HepG2 (cell line): ENCODE results near the gene NDUFS7. TPM values are rescaled to one million over a fixed set of nuclear protein-coding genes. Genes with fewer than 3 reads are reported as not detected.
A peak's percentile ranks its signal among the peaks of the same experiment; 100 is the strongest.

ENCODE experiments used
- DZIP1 ChIP-seq: sonication (generic); formaldehyde crosslinking; IDR thresholded peaks from 2 replicates; pipeline ENCODE4 v1.5.0; 2020; ENCODE audit warnings: mild to moderate bottlenecking, missing genetic modification reagents
- FUBP1 ChIP-seq: sonication (generic); formaldehyde crosslinking; IDR thresholded peaks from 2 replicates; pipeline ENCODE4 v1.5.1; 2020; ENCODE audit warnings: missing genetic modification reagents, mild to moderate bottlenecking, borderline replicate concordance
- GATAD2A ChIP-seq: IDR thresholded peaks from 2 replicates; pipeline ENCODE4 v1.6.1; 2016
- HHEX ChIP-seq: IDR thresholded peaks from 2 replicates; pipeline ENCODE4 v1.6.1; 2016; ENCODE audit warnings: control low read depth
- HNF1B ChIP-seq: sonication (generic); formaldehyde crosslinking; IDR thresholded peaks from 2 replicates; pipeline ENCODE4 v1.5.1; 2020; ENCODE audit warnings: mild to moderate bottlenecking, moderate library complexity, missing genetic modification reagents
- KLF16 ChIP-seq, 2 experiments: sonication (generic) in 1 of 2; formaldehyde crosslinking in 1 of 2; IDR thresholded peaks; 2 replicates each; pipeline versions ENCODE4 v1.6.1 to v1.8.0; 2016 to 2023; ENCODE audit warnings: missing genetic modification reagents in 2 of 2, missing compliant biosample characterization in 1 of 2
- NFATC3 ChIP-seq: sonication (generic); formaldehyde crosslinking; IDR thresholded peaks from 2 replicates; pipeline ENCODE4 v1.5.1; 2020; ENCODE audit warnings: mild to moderate bottlenecking, missing genetic modification reagents
- PAXIP1 ChIP-seq: sonication (generic); formaldehyde crosslinking; conservative IDR thresholded peaks from 2 replicates; pipeline ENCODE4 v1.4.0; 2020; ENCODE audit warnings: mild to moderate bottlenecking, missing genetic modification reagents, moderate library complexity
- TARDBP ChIP-seq: sonication (generic); formaldehyde crosslinking; IDR thresholded peaks from 2 replicates; pipeline ENCODE4 v1.8.0; 2022; ENCODE audit warnings: mild to moderate bottlenecking, missing genetic modification reagents
- TBL1XR1 ChIP-seq: fragments of 150-350 bp; IDR thresholded peaks from 2 replicates; pipeline ENCODE4 v1.6.1; 2014; ENCODE audit warnings: borderline replicate concordance, low read length; ENCODE audit not compliant: partially characterized antibody
- YEATS4 ChIP-seq: sonication (generic); formaldehyde crosslinking; IDR thresholded peaks from 2 replicates; pipeline ENCODE4 v1.4.0; 2020; ENCODE audit warnings: missing genetic modification reagents, borderline replicate concordance
- ZNF333 ChIP-seq: sonication (generic); formaldehyde crosslinking; IDR thresholded peaks from 2 replicates; pipeline ENCODE4 v1.4.0; 2020; ENCODE audit warnings: mild to moderate bottlenecking, missing genetic modification reagents, borderline replicate concordance
- ZNF33B ChIP-seq: sonication (generic); formaldehyde crosslinking; IDR thresholded peaks from 2 replicates; pipeline ENCODE4 v1.5.1; 2020; ENCODE audit warnings: mild to moderate bottlenecking, missing genetic modification reagents
- ZNF552 ChIP-seq: sonication (generic); formaldehyde crosslinking; IDR thresholded peaks from 2 replicates; pipeline ENCODE4 v1.9.0; 2022; ENCODE audit warnings: missing genetic modification reagents, mild to moderate bottlenecking, borderline replicate concordance
- ZNF558 ChIP-seq: sonication (generic); formaldehyde crosslinking; IDR thresholded peaks from 2 replicates; pipeline ENCODE4 v1.9.0; 2022; ENCODE audit warnings: mild to moderate bottlenecking, missing genetic modification reagents, borderline replicate concordance
- polyA plus RNA-seq, 8 experiments: library from polyadenylated mRNA; depleted of rRNA in 3 of 8; stranded (reverse) in 7 of 8; unstranded in 1 of 8; fragments of >200 nt; fragmentation: Illumina TruSeq in 4 of 8; extraction: Trizol in 4 of 8; gene quantifications; 2 replicates each; pipeline versions ENCODE4 v1.2.1 to v1.2.3, GENCODE V29; 2011 to 2016; ENCODE audit warnings: low read depth in 4 of 8, missing spikeins in 1 of 8, mixed read lengths in 1 of 8; ENCODE audit not compliant: insufficient read depth in 1 of 8
- total RNA-seq, 5 experiments: library from RNA; depleted of rRNA; stranded (reverse); fragments of >200 nt; fragmentation: Illumina TruSeq; extraction: Trizol; gene quantifications; 2 replicates each; pipeline ENCODE4 v1.2.3, GENCODE V29; 2016; ENCODE audit warnings: low read depth in 1 of 5

NDUFS7 gene
- total and polyA plus RNA-seq, 2 of the 13 experiments (the other 11 are each of a cell fraction or from before 2014, with no cell fraction given): 34.3 to 66.9 TPM

GRCh38 chr19:1383312-1384084, at the start of gene NDUFS7 (continued):
- TF ChIP-seq DZIP1 (CRISPR knock-in tag) (peak; percentile 91; the same call in 1 of the 2 replicates), HHEX (CRISPR knock-in tag) (peak; percentile 67; the same call in 1 of the 2 replicates), ZNF552 (peak; percentile 89), TBL1XR1 (peak; percentile 76), ZNF558 (CRISPR knock-in tag) (peak; percentile 97), NFATC3 (peak; percentile 96), YEATS4 (peak; percentile 95), PAXIP1 (CRISPR knock-in tag) (peak; percentile 81), KLF16 (CRISPR knock-in tag; IDR thresholded peaks at IDR 0.05) (peak in 1 of 2 experiments; percentile 98; a peak in 2 of 4 replicates), ZNF33B (peak; percentile 99), FUBP1 (CRISPR knock-in tag) (0 out of 2 replicates have a peak, but pooled peaks have one; percentile 23), TARDBP (peak; percentile 98), GATAD2A (CRISPR knock-in tag) (peak; percentile 78), HNF1B (CRISPR knock-in tag) (peak; percentile 95), ZNF333 (CRISPR knock-in tag) (peak; percentile 92)
